Measurements from ENCODE around the gene MAB21L4. TPM values are rescaled to one million over a fixed set of nuclear protein-coding genes. Genes with fewer than 3 reads are reported as not detected.

The MAB21L4 gene
- total RNA-seq, 1 experiment from 2014 or later: not detected

GRCh38 chr2:240913810-240914644, 18.1 kb upstream of the MAB21L4 start:
- peak; percentile 30 for DNase-seq (ENCODE audit: extremely low read depth, low read depth)

GRCh38 chr2:240912878-240913809, 17.2 kb upstream of the MAB21L4 start:
- DNase-seq (ENCODE audit: extremely low read depth, low read depth): no peak

GRCh38 chr2:240911641-240912265, 15.8 kb upstream of the MAB21L4 start:
- DNase-seq (ENCODE audit: extremely low read depth, low read depth): no peak

- no peak for DNase-seq (ENCODE audit: extremely low read depth, low read depth)
These were observed 13.4 kb upstream of the MAB21L4 start for GRCh38 chr2:240909216-240909974.

GRCh38 chr2:240906911-240907590, 11.1 kb upstream of the MAB21L4 start:
- no peak for DNase-seq (ENCODE audit: extremely low read depth, low read depth)

- DNase-seq (ENCODE audit: extremely low read depth, low read depth): no peak
These were observed 10.4 kb upstream of the MAB21L4 start, which contains the start of gene CROCC2 for GRCh38 chr2:240906141-240906910. TSS of gene CROCC2 (plus strand) at chr2:240906336. CDS start at chr2:240906514, 178 bp downstream.

- no peak for DNase-seq (ENCODE audit: extremely low read depth, low read depth)
These were observed 9.3 kb upstream of the MAB21L4 start for GRCh38 chr2:240905176-240905781.

GRCh38 chr2:240904216-240905175, 8.5 kb upstream of the MAB21L4 start:
- no peak for DNase-seq (ENCODE audit: extremely low read depth, low read depth)

- no peak for DNase-seq (ENCODE audit: extremely low read depth, low read depth)
These were observed 7.5 kb upstream of the MAB21L4 start for GRCh38 chr2:240903191-240904060.

- DNase-seq (ENCODE audit: extremely low read depth, low read depth): no peak
These were observed 6.7 kb upstream of the MAB21L4 start for GRCh38 chr2:240902615-240903041.

GRCh38 chr2:240901986-240902614, 6.1 kb upstream of the MAB21L4 start:
- DNase-seq (ENCODE audit: extremely low read depth, low read depth): no peak

- no peak for DNase-seq (ENCODE audit: extremely low read depth, low read depth)
These were observed 4.3 kb upstream of the MAB21L4 start for GRCh38 chr2:240900141-240900860.

- DNase-seq (ENCODE audit: extremely low read depth, low read depth): no peak
These were observed 3.5 kb upstream of the MAB21L4 start for GRCh38 chr2:240899468-240899865.

- DNase-seq (ENCODE audit: extremely low read depth, low read depth): no peak
These were observed 2.9 kb upstream of the MAB21L4 start for GRCh38 chr2:240898731-240899467.
